ENCODE data around the gene BICDL1.

The BICDL1 gene

GRCh38 chr12:120054293-120054692 lies 65.3 kb downstream of the BICDL1 start:
- DNase-seq (ENCODE audit: low read depth): no peak

- DNase-seq (ENCODE audit: low read depth): peak; percentile 15
Observed at GRCh38 chr12:120055231-120056000, 66.4 kb downstream of the BICDL1 start.

- no peak for DNase-seq (ENCODE audit: low read depth)
Observed at GRCh38 chr12:120056739-120057138, 67.7 kb downstream of the BICDL1 start.

GRCh38 chr12:120060196-120060595 lies 71.2 kb downstream of the BICDL1 start:
- peak; percentile 16 for DNase-seq (ENCODE audit: low read depth)

GRCh38 chr12:120060717-120061116 lies 71.7 kb downstream of the BICDL1 start:
- no peak for DNase-seq (ENCODE audit: low read depth)

GRCh38 chr12:120061575-120062214 lies 72.7 kb downstream of the BICDL1 start:
- no peak for DNase-seq (ENCODE audit: low read depth)

- peak; percentile 41 for DNase-seq (ENCODE audit: low read depth)
Observed at GRCh38 chr12:120062976-120063579, 74.0 kb downstream of the BICDL1 start.

- no peak for DNase-seq (ENCODE audit: low read depth)
Observed at GRCh38 chr12:120064054-120064940, 75.3 kb downstream of the BICDL1 start.

GRCh38 chr12:120065472-120065871 lies 76.4 kb downstream of the BICDL1 start:
- DNase-seq (ENCODE audit: low read depth): no peak

GRCh38 chr12:120066341-120066740 lies 77.3 kb downstream of the BICDL1 start:
- no peak for DNase-seq (ENCODE audit: low read depth)

- no peak for DNase-seq (ENCODE audit: low read depth)
Observed at GRCh38 chr12:120067084-120067869, 78.2 kb downstream of the BICDL1 start.

- DNase-seq (ENCODE audit: low read depth): no peak
Observed at GRCh38 chr12:120067901-120068300, 78.9 kb downstream of the BICDL1 start.

- DNase-seq (ENCODE audit: low read depth): no peak
Observed at GRCh38 chr12:120069278-120069677, 80.2 kb downstream of the BICDL1 start.

GRCh38 chr12:120071493-120072020 lies 82.5 kb downstream of the BICDL1 start:
- DNase-seq (ENCODE audit: low read depth): no peak

- DNase-seq (ENCODE audit: low read depth): no peak
Observed at GRCh38 chr12:120072472-120073249, 83.6 kb downstream of the BICDL1 start.

GRCh38 chr12:120075034-120075616 lies 86.1 kb downstream of the BICDL1 start:
- no peak for DNase-seq (ENCODE audit: low read depth)

- no peak for DNase-seq (ENCODE audit: low read depth)
Observed at GRCh38 chr12:120076651-120077050, 87.6 kb downstream of the BICDL1 start.

GRCh38 chr12:120077260-120077659 lies 88.2 kb downstream of the BICDL1 start:
- no peak for DNase-seq (ENCODE audit: low read depth)

- no peak for DNase-seq (ENCODE audit: low read depth)
Observed at GRCh38 chr12:120078868-120079267, 89.8 kb downstream of the BICDL1 start.
